Fibroblast of the aortic adventitia (primary cell): ENCODE measurements around the gene CAPZB. TPM values are rescaled to one million over a fixed set of nuclear protein-coding genes. Genes with fewer than 3 reads are reported as not detected.

Source experiments
- DNase-seq: peaks from one replicate; pipeline ENCODE4 v3.0.0-alpha.2; 2010; ENCODE audit warnings: low read depth
- H3K4me3 ChIP-seq: 2 replicates; pipeline ENCODE4 v1.5.1; 2011; ENCODE audit warnings: low read depth, mild to moderate bottlenecking, control low read depth, low read length, moderate library complexity
- CTCF ChIP-seq: IDR thresholded peaks from 2 replicates; pipeline ENCODE4 v1.5.1; 2011; ENCODE audit warnings: mild to moderate bottlenecking, low read length, control low read depth, inconsistent platforms; ENCODE audit not compliant: insufficient read depth
- total RNA-seq: library from RNA; depleted of rRNA; stranded (reverse); fragments of >200 nt; gene quantifications from 2 replicates; pipeline ENCODE4 v1.2.3, GENCODE V29; 2012; ENCODE audit warnings: low replicate concordance

Gene CAPZB
- total RNA-seq, 1 donor = 232 TPM

- DNase-seq = no peak
- H3K4me3 ChIP-seq = no peak overlapping the region
- TF ChIP-seq CTCF = no peak
Measured at GRCh38 chr1:19349999-19350398, 135.3 kb downstream of the CAPZB start.

- no peak for DNase-seq
- H3K4me3 ChIP-seq = no peak overlapping the region
- TF ChIP-seq CTCF = no peak
Measured at GRCh38 chr1:19348441-19349198, 136.7 kb downstream of the CAPZB start.

GRCh38 chr1:19347533-19348172 is 137.7 kb downstream of the CAPZB start:
- no peak for DNase-seq
- H3K4me3 ChIP-seq = no peak overlapping the region
- TF ChIP-seq CTCF = no peak

GRCh38 chr1:19346026-19346425 is 139.3 kb downstream of the CAPZB start:
- no peak for DNase-seq
- TF ChIP-seq CTCF = no peak
- H3K4me3 ChIP-seq = no peak overlapping the region

- no peak overlapping the region for H3K4me3 ChIP-seq
- no peak for DNase-seq
- no peak for TF ChIP-seq CTCF
Measured at GRCh38 chr1:19345391-19345790, 139.9 kb downstream of the CAPZB start.

GRCh38 chr1:19344831-19345230 is 140.5 kb downstream of the CAPZB start:
- DNase-seq = no peak
- no peak overlapping the region for H3K4me3 ChIP-seq
- no peak for TF ChIP-seq CTCF
